ENCODE measurements around the gene DUS1L.

DNA sequence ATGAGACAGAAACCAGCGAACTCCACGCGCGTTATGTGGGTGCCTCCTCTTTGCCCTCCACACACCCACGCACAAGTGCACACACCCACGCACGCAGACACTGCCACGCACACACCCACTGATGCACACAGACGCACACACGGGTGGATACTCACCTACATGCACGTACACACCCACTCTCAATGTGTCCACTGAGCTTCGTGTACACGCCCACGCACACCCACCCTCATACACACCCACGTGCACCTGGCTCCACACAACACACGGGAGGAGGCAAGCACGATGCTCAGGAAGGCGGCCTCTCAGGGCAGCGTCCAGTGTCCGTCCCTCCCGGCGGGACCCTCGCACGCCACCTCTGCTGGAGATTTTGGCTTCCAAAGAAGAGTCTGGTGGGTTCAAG is 18.2 kb downstream of the DUS1L start:
- no peak for TF ChIP-seq EZH2phosphoT487 (IDR thresholded peaks at IDR 0.05; ENCODE audit: low read depth)
- TF ChIP-seq, protein P1, sequence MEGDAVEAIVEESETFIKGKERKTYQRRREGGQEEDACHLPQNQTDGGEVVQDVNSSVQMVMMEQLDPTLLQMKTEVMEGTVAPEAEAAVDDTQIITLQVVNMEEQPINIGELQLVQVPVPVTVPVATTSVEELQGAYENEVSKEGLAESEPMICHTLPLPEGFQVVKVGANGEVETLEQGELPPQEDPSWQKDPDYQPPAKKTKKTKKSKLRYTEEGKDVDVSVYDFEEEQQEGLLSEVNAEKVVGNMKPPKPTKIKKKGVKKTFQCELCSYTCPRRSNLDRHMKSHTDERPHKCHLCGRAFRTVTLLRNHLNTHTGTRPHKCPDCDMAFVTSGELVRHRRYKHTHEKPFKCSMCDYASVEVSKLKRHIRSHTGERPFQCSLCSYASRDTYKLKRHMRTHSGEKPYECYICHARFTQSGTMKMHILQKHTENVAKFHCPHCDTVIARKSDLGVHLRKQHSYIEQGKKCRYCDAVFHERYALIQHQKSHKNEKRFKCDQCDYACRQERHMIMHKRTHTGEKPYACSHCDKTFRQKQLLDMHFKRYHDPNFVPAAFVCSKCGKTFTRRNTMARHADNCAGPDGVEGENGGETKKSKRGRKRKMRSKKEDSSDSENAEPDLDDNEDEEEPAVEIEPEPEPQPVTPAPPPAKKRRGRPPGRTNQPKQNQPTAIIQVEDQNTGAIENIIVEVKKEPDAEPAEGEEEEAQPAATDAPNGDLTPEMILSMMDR (IDR thresholded peaks at IDR 0.05; ENCODE audit: low read depth, low read length): no peak
